ENCODE measurements around the gene ALG12.
A peak's percentile ranks its signal among the peaks of the same experiment; 100 is the strongest.

Gene ALG12

DNA sequence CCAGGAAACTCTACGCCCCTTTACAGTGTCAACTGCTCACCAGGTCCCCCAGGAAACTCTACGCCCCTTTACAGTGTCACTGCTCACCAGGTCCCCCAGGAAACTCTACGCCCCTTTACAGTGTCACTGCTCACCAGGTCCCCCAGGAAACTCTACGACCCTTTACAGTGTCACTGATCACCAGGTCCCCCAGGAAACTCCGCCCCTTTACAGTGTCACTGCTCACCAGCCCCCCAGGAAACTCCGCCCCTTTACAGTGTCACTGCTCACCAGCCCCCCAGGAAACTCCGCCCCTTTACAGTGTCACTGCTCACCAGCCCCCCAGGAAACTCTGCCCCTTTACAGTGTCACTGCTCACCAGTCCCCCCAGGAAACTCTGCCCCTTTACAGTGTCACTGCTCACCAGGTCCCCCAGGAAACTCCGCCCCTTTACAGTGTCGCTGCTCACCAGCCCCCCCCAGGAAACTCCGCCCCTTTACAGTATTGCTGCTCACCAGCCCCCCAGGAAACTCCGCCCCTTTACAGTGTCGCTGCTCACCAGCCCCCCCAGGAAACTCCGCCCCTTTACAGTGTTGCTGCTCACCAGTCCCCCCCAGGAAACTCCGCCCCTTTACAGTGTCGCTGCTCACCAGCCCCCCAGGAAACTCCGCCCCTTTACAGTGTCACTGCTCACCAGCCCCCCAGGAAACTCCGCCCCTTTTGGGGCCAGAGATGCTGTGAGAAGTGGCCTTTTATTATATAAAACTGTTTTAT lies 27.0 kb upstream of the ALG12 start:
- DNase-seq: peak; percentile 70

GRCh38 chr22:49944399-49944891 lies 26.2 kb upstream of the ALG12 start:
- no peak for DNase-seq

DNA sequence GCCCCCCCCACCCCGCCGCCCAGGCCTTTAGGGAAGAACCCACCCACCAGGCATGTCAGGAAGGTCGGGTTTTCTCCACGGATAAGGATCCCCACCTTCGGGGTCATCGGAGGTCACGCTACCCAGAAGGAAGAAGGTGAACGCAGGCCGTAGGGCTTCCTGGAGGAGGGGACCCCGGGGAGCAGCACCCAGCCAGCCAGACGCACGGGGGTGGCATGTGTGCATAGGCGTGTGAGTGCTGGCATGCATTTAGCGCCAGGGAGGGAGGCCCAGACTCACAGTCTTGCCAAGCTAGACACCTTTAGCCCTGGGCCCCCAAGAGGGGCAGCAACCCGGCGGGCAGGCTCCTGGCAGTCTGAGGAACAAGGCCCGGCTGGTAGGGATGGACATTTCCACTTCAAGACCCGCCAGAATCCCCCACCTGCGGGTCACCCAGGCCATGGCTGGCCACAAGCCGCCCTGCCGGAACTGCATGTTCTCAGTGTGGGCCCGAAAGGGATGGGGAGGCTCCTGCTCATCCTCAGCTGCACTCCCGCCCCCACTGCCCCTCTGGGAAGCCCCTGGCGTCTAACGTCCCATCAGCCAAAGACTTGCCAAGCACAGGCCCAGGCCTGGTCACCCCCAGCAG lies 25.6 kb upstream of the ALG12 start:
- no peak for DNase-seq

- no peak for DNase-seq
Observed at GRCh38 chr22:49943405-49943765, 25.1 kb upstream of the ALG12 start.

- no peak for DNase-seq
Observed at GRCh38 chr22:49942565-49943404, 24.5 kb upstream of the ALG12 start.

DNA sequence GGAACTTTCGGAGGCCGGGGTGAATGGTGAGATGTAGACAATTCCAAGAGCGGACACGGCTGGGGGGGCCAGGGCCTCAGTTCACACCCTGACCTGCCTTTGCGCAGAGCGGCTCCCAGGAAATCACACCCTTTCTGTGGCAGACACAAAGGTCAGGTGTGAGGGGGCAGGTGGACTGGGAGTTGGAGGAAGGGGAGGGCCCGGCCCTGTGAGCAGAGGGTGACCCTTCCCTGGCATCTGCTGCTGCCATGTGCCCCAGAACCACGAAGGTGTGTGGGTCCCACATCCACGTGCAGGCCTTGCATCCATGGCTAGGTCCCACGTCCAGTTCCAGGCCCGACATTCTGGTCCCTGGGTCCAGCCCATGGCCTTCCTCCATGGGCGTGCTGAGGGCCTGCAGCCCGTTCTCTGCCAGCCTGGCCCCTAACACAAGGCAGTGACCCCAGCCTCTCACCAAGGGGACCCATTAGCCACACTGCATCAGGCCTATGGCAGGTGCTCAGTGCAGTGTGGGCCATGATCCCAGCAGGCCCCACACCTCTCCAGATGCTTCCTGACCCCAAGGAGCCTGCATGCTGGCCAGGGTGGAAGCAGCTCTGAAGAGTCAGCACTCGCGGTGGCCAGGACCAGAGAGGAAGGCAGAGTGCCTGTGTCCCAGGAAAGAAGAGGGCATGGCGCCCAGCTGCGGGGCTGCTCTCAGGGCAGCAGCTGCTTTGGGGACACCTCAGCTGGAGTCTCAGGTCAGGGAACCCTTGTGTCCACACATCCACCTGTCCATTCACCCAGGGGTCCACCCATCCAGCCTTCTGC lies 23.5 kb upstream of the ALG12 start:
- no peak for DNase-seq

DNA sequence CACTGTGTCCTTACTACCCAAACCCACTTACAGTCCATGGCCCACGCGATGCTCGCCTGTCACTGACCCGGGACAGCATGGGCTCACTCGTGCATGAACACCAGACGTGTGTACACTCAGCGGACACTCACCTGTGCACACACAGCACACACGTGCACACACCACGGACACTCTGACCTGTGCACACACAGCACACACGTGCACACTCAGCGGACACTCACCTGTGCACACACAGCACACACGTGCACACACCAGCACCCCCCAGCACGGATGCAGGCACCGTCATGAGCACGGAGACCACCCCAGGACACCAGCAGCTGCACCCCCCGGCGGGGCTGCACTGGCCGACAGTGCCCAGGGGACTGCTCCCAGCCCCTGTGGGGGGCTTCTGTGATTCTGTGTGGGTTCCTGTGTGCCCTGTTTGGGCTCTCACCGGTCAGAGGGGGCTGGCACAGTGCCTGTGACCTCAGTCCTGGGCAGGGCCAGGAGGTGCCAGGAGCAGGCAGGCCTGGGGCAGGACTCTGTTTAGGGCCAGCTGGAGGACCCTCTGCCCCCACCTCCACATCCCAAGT lies 20.4 kb upstream of the ALG12 start:
- DNase-seq: no peak

GRCh38 chr22:49937758-49938564 lies 19.7 kb upstream of the ALG12 start:
- DNase-seq: no peak

DNA sequence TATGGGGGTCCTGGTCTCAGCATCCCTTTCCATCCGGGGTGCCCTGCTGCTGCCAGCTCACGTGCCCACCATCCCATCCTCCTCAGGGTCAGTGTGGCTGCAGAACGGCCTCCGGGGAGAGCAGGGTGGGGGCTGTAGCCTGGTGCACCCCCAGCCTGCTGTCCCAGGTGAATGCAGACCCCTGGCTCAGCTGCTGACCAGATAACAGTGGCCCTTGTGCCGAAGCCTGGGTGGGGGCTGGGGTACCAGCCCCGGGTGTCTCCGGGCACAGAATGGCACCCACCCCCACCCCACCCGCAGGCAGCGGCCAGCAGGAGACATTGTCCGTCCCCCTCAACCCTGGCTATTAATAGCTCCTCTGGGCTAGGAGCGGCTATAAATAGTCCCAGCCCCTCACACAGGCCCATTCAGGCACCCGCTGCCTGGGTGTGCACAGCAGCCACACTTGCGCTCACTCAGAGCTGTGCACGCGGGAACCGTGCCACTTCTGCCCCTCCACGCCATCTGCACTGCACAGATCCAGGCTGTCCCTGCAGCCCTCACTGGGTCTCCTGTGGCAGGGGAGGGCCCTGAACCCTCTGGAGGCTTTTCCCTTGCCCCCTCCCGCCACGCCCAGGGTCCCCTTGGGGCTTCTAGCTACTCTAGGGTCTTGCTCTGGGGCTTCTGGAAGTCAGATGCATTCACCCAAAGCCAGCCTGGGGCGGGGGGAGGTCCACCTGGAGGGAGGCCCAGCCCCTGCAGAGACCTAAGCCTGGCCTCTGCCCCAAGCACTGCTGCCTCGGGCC lies 18.9 kb upstream of the ALG12 start:
- DNase-seq: no peak

DNA sequence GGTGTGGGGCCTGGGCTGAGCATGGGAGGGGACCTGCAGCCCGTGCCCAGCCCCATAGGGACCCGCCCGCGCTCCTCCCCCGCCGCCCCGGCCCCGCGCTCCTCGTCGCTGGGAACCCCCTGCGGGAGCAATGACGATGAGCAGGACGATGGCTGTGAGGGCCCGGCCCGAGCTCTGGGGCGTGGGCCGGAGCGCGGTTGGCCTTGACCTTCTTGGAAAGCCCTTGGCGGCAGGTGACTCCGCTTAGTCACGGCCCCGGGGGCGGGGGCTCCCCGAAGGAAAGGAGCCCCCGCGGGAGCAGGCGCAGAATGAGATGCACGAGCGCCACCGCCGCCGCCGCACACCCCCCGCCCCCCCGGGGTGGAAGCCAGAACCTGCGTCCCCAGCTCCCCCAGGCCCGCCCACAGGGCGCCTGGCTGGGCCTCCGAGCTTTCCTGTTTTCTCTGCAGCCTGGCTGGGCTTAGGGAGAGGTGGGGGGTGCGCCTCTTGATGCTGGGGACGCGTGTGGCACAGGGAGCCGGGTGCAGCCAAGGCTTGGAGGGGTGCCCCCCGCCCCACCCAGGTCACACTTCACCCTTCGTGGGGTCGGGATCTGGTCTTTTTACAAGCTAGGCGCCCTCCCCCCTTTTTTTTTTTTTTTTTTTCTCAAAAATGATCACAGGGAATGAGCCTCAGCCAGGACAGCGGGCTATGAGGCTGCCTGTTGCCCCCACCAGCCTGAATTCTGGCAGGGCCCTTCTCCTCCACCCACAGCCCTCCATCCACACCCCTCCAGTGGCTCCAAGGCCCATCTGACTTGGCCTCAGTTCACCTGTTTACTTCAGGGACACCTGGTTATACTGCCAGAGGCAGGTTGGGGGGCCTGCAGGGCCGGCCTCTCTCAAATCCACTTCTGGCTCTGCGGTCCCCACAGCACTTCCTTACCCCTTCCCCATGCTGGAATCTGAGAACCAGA lies 18.1 kb upstream of the ALG12 start:
- DNase-seq: peak; percentile 76

GRCh38 chr22:49935561-49935960 lies 17.3 kb upstream of the ALG12 start:
- no peak for DNase-seq

- DNase-seq: peak; percentile 81
Observed at GRCh38 chr22:49934891-49935557, 16.8 kb upstream of the ALG12 start.

- peak; percentile 63 for DNase-seq
Observed at GRCh38 chr22:49934160-49934890, 16.1 kb upstream of the ALG12 start.

DNA sequence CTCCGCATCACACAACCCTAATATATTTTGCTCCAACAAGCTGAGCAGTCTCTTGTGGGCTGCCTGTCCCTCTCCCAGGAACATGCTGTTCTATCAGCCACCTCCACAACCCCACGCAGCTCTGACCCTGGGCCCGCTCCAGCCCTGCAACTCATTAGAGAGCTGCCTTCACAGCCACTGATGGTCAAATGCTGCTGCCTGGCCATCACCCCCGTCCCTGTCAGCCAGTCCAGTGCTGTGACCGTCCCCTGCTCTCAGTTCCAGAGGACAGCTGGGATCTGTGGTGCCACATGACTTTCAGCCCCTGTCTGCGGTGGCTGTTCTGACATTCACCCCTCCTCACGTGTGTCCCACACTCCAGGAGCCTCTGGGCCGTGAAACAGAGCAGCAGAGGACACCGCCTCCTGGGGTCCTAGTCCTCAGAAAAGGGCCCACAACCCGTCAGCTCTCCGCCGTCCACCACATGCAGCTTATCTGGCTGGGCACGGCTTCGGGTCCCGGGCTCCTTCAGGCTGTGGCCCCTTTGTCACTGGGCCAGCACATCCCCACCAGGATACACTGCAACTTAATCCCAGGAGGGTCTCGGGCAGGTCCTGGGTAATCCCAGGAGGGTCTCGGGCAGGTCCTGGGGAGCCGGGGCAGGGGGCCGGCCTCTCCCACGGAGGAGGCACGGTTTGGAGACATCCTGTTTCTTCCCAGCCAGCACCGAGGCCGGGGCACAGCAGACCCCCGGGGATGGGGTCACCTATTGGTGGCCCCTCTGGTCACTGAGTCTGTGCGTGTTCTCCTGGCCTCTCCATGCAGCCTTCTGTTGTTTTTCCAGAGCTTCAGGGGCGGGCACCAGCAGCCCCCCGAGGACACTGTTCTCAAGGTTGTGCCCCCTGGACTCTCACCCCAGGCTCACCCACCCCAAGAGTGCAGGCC lies 15.3 kb upstream of the ALG12 start:
- no peak for DNase-seq

- peak; percentile 89 for DNase-seq
Observed at GRCh38 chr22:49930596-49931412, 12.6 kb upstream of the ALG12 start.

DNA sequence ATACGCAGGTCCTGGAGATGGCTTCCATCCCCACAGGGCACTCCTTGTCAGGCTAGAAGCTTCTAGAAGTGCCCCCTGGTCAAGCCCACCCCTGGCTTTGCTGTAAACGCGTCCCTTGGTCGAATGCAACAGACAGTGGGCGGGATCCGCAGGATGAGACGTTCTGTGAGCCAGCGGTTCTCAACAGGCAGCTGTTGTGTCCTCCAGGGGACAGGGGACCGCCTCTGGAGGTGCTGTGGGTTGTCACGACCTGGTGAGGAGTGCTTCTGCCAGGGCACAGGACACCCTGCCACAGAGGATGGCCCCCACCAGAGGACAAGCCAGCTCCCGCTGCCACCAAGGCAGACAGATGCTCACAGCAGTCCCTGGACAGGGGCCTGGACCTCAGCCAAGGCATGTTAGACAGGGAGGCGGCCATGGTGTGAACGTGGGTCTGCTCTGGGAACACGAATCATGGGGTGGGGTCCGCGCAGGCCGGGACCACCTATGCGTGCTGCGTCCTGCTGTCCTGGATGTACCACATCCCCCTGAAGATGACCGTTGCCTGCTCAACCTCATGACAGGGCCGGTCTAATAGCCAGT lies 11.8 kb upstream of the ALG12 start:
- DNase-seq: no peak

Data from hematopoietic multipotent progenitor cell treated with erythropoietin and hydrocortisone succinate and interleukin-3 and kit ligand, for 6 days (in vitro differentiated cells).